Peyer's patch (tissue), 4 donors: Measurements from ENCODE around the gene OBSL1. TPM values are rescaled to one million over a fixed set of nuclear protein-coding genes. Genes with fewer than 3 reads are reported as not detected.

Experiments used
- DNase-seq, 3 donors: peaks; one replicate each; pipeline ENCODE4 v3.0.0-alpha.2; 2017 to 2019
- H3K27ac ChIP-seq, 4 donors: fragments of 200-600 bp; sonication (generic); one replicate each; pipeline ENCODE4 v1.5.1; 2016 to 2019
- H3K27me3 ChIP-seq, 2 donors: fragments of 200-600 bp; sonication (generic); one replicate each; pipeline ENCODE4 v1.5.1; 2019
- H3K36me3 ChIP-seq, 3 donors: fragments of 200-600 bp; sonication (generic); one replicate each; pipeline ENCODE4 v1.5.1; 2016 to 2019
- H3K4me1 ChIP-seq, 4 donors: fragments of 200-600 bp; sonication (generic); one replicate each; pipeline ENCODE4 v1.5.1; 2016 to 2019
- H3K4me3 ChIP-seq, 4 donors: fragments of 200-600 bp; sonication (generic); 1 replicate in 3 of 4; 2 replicates in 1 of 4; pipeline ENCODE4 v1.5.1; 2016 to 2019; ENCODE audit warnings: mild to moderate bottlenecking in 1 of 4
- H3K9me3 ChIP-seq, 4 donors: fragments of 200-600 bp; sonication (generic); one replicate each; pipeline ENCODE4 v1.5.1; 2016 to 2019; ENCODE audit warnings: mild to moderate bottlenecking in 1 of 4
- CTCF ChIP-seq, 6 experiments: fragments of 450-650 bp in 4 of 6; fragments of 200-600 bp in 2 of 6; sonication (generic) in 1 of 6; IDR thresholded peaks; one replicate each; pipeline ENCODE4 v1.5.1; 2017 to 2019; ENCODE audit warnings: antibody characterized with exemption in 6 of 6, mild to moderate bottlenecking in 3 of 6, moderate library complexity in 1 of 6
- POLR2A ChIP-seq, 2 donors: fragments of 450-650 bp; IDR thresholded peaks; one replicate each; pipeline ENCODE4 v1.5.1; 2017; ENCODE audit warnings: antibody characterized with exemption in 2 of 2, mild to moderate bottlenecking in 2 of 2, moderate library complexity in 2 of 2
- total RNA-seq, 4 donors: library from RNA; depleted of rRNA; stranded (reverse); fragments of >200 nt; gene quantifications; one replicate each; pipeline ENCODE4 v1.1.0, GENCODE V29; 2016

OBSL1 gene
- total RNA-seq, 4 donors from 2014 or later: 7.5 to 43.7 (median 21.2) TPM

- Histone ChIP-seq H3K36me3 (peaks cover 0 to 19% (median 0%) of the 10 kb centered on the region in 3 donors), H3K9me3 (no peaks in the 10 kb centered on the region), H3K4me3 (peak overlapping the region in 3 of 4 donors; percentile 54 to 80 (median 79)), H3K27ac (peak overlapping the region in 1 of 4 donors; percentile 95), H3K27me3 (no peaks in the 10 kb centered on the region), H3K4me1 (peaks cover 0 to 23% (median 14%) of the 10 kb centered on the region in 4 donors)
- TF ChIP-seq CTCF (IDR thresholded peaks at IDR 0.05) (no peak), POLR2A (IDR thresholded peaks at IDR 0.05) (no peak)
- no peak for DNase-seq
Measured at GRCh38 chr2:219544567-219544966, 26.8 kb downstream of the OBSL1 start.

- Histone ChIP-seq H3K9me3 (no peaks in the 10 kb centered on the region), H3K36me3 (peaks cover 0 to 27% (median 0%) of the 10 kb centered on the region in 3 donors), H3K27ac (peak within 1 kb of the TSS; percentile 78 to 95 (median 89)), H3K27me3 (no peaks in the 10 kb centered on the region), H3K4me3 (peak within 1 kb of the TSS; percentile 54 to 80 (median 80)), H3K4me1 (peaks cover 0 to 23% (median 14%) of the 10 kb centered on the region in 4 donors)
- DNase-seq: peak; percentile 92 to 98 (median 98)
- TF ChIP-seq CTCF (IDR thresholded peaks at IDR 0.05) (no peak), POLR2A (IDR thresholded peaks at IDR 0.05) (peak; percentile 29 to 72)
Measured at GRCh38 chr2:219543596-219544358, 27.6 kb downstream of the OBSL1 start, which contains the start of the genes CHPF and TMEM198. TSS of gene CHPF (minus strand) at chr2:219543809. CDS start at chr2:219543538, 271 bp downstream. TSS of gene TMEM198 (plus strand) at chr2:219544028. CDS start at chr2:219544728, 700 bp downstream.

GRCh38 chr2:219542931-219543595, 28.3 kb downstream of the OBSL1 start:
- Histone ChIP-seq H3K27me3 (no peaks in the 10 kb centered on the region), H3K36me3 (peaks cover 0 to 27% (median 0%) of the 10 kb centered on the region in 3 donors), H3K9me3 (no peaks in the 10 kb centered on the region), H3K4me1 (peaks cover 0 to 23% (median 14%) of the 10 kb centered on the region in 4 donors), H3K4me3 (peak overlapping the region; percentile 54 to 80 (median 80)), H3K27ac (peak overlapping the region; percentile 78 to 95 (median 89))
- DNase-seq: peak in 1 of 3 donors; percentile 58
- TF ChIP-seq POLR2A (IDR thresholded peaks at IDR 0.05): no peak
- no peak for TF ChIP-seq CTCF (IDR thresholded peaks at IDR 0.05)

GRCh38 chr2:219541611-219542180, 29.6 kb downstream of the OBSL1 start:
- Histone ChIP-seq H3K4me1 (peaks cover 0 to 23% (median 14%) of the 10 kb centered on the region in 4 donors), H3K27me3 (no peaks in the 10 kb centered on the region), H3K9me3 (no peaks in the 10 kb centered on the region), H3K36me3 (peaks cover 0 to 27% (median 0%) of the 10 kb centered on the region in 3 donors), H3K4me3 (peak overlapping the region; percentile 27 to 80 (median 60)), H3K27ac (peak overlapping the region in 1 of 4 donors; percentile 18)
- peak; percentile 85 to 95 (median 95) for DNase-seq
- peak in 1 of 2 donors; percentile 34 for TF ChIP-seq POLR2A (IDR thresholded peaks at IDR 0.05)
- peak; percentile 72 to 100 (median 98) for TF ChIP-seq CTCF (IDR thresholded peaks at IDR 0.05)

GRCh38 chr2:219540784-219541504, 30.4 kb downstream of the OBSL1 start:
- no peak for DNase-seq
- Histone ChIP-seq H3K4me3 (no peak overlapping the region), H3K27me3 (no peaks in the 10 kb centered on the region), H3K36me3 (peaks cover 0 to 27% (median 0%) of the 10 kb centered on the region in 3 donors), H3K27ac (no peak overlapping the region), H3K4me1 (peaks cover 0 to 23% (median 14%) of the 10 kb centered on the region in 4 donors), H3K9me3 (no peaks in the 10 kb centered on the region)
- TF ChIP-seq CTCF (IDR thresholded peaks at IDR 0.05) (no peak), POLR2A (IDR thresholded peaks at IDR 0.05) (no peak)
